ENCODE results near the gene MID1.

Gene MID1

GRCh38 chrX:10618961-10619360 lies 1.4 kb downstream of the MID1 start:
- Histone ChIP-seq H3K27ac (ENCODE audit: low read depth, low read length) (peak overlapping the region; percentile 81), H3K27me3 (ENCODE audit: insufficient read depth, low read length) (no peaks in the 10 kb centered on the region), H2AFZ (ENCODE audit: low read length, unreplicated experiment) (peak overlapping the region; percentile 88), H3K4me3 (ENCODE audit: low read depth, low read length) (peak overlapping the region; percentile 97), H3K36me3 (ENCODE audit: insufficient read depth, low read length) (no peaks in the 10 kb centered on the region), H3K79me2 (ENCODE audit: control insufficient read depth, insufficient read depth, low read length, unreplicated experiment) (peaks cover 62% of the 10 kb centered on the region), H3K4me1 (ENCODE audit: control insufficient read depth, insufficient read depth, low read length, unreplicated experiment) (peaks cover 55% of the 10 kb centered on the region)

GRCh38 chrX:10617999-10618351 lies 2.4 kb downstream of the MID1 start:
- Histone ChIP-seq H3K4me1 (ENCODE audit: control insufficient read depth, insufficient read depth, low read length, unreplicated experiment) (peaks cover 63% of the 10 kb centered on the region), H3K27ac (ENCODE audit: low read depth, low read length) (peak overlapping the region; percentile 81; the same call in 1 of the 2 replicates), H3K79me2 (ENCODE audit: control insufficient read depth, insufficient read depth, low read length, unreplicated experiment) (peaks cover 69% of the 10 kb centered on the region), H3K27me3 (ENCODE audit: insufficient read depth, low read length) (no peaks in the 10 kb centered on the region), H2AFZ (ENCODE audit: low read length, unreplicated experiment) (no peak overlapping the region), H3K4me3 (ENCODE audit: low read depth, low read length) (peak overlapping the region; percentile 97), H3K36me3 (ENCODE audit: insufficient read depth, low read length) (no peaks in the 10 kb centered on the region)

- Histone ChIP-seq H3K36me3 (ENCODE audit: insufficient read depth, low read length) (no peaks in the 10 kb centered on the region), H3K27ac (ENCODE audit: low read depth, low read length) (peak overlapping the region; percentile 81), H3K79me2 (ENCODE audit: control insufficient read depth, insufficient read depth, low read length, unreplicated experiment) (peaks cover 74% of the 10 kb centered on the region), H3K4me1 (ENCODE audit: control insufficient read depth, insufficient read depth, low read length, unreplicated experiment) (peaks cover 66% of the 10 kb centered on the region), H3K4me3 (ENCODE audit: low read depth, low read length) (peak overlapping the region; percentile 97), H2AFZ (ENCODE audit: low read length, unreplicated experiment) (peak overlapping the region; percentile 27), H3K27me3 (ENCODE audit: insufficient read depth, low read length) (no peaks in the 10 kb centered on the region)
These were observed 3.0 kb downstream of the MID1 start for GRCh38 chrX:10617186-10617998.

GRCh38 chrX:10615931-10616774 lies 4.2 kb downstream of the MID1 start:
- peaks cover 85% of the 10 kb centered on the region for H3K79me2 ChIP-seq (ENCODE audit: control insufficient read depth, insufficient read depth, low read length, unreplicated experiment)
- H3K36me3 ChIP-seq (ENCODE audit: insufficient read depth, low read length) = no peaks in the 10 kb centered on the region
- peak overlapping the region; percentile 97 for H3K4me3 ChIP-seq (ENCODE audit: low read depth, low read length)
- H3K27me3 ChIP-seq (ENCODE audit: insufficient read depth, low read length) = no peaks in the 10 kb centered on the region
- peaks cover 60% of the 10 kb centered on the region for H3K4me1 ChIP-seq (ENCODE audit: control insufficient read depth, insufficient read depth, low read length, unreplicated experiment)
- peak overlapping the region; percentile 80 for H2AFZ ChIP-seq (ENCODE audit: low read length, unreplicated experiment)
- H3K27ac ChIP-seq (ENCODE audit: low read depth, low read length) = peak overlapping the region; percentile 81

- peak overlapping the region; percentile 89 for H3K27ac ChIP-seq (ENCODE audit: low read depth, low read length)
- H2AFZ ChIP-seq (ENCODE audit: low read length, unreplicated experiment) = no peak overlapping the region
- H3K4me1 ChIP-seq (ENCODE audit: control insufficient read depth, insufficient read depth, low read length, unreplicated experiment) = peaks cover 77% of the 10 kb centered on the region
- H3K4me3 ChIP-seq (ENCODE audit: low read depth, low read length) = peak overlapping the region; percentile 68
- no peaks in the 10 kb centered on the region for H3K27me3 ChIP-seq (ENCODE audit: insufficient read depth, low read length)
- H3K79me2 ChIP-seq (ENCODE audit: control insufficient read depth, insufficient read depth, low read length, unreplicated experiment) = peaks cover 81% of the 10 kb centered on the region
- no peaks in the 10 kb centered on the region for H3K36me3 ChIP-seq (ENCODE audit: insufficient read depth, low read length)
These were observed 8.2 kb downstream of the MID1 start for GRCh38 chrX:10612215-10612614.

GRCh38 chrX:10611441-10612090 lies 8.8 kb downstream of the MID1 start:
- Histone ChIP-seq H3K27ac (ENCODE audit: low read depth, low read length) (peak overlapping the region; percentile 89), H3K36me3 (ENCODE audit: insufficient read depth, low read length) (no peaks in the 10 kb centered on the region), H3K79me2 (ENCODE audit: control insufficient read depth, insufficient read depth, low read length, unreplicated experiment) (peaks cover 81% of the 10 kb centered on the region), H3K27me3 (ENCODE audit: insufficient read depth, low read length) (no peaks in the 10 kb centered on the region), H2AFZ (ENCODE audit: low read length, unreplicated experiment) (no peak overlapping the region), H3K4me1 (ENCODE audit: control insufficient read depth, insufficient read depth, low read length, unreplicated experiment) (peaks cover 71% of the 10 kb centered on the region), H3K4me3 (ENCODE audit: low read depth, low read length) (peak overlapping the region; percentile 68)

GRCh38 chrX:10608099-10608498 lies 12.3 kb downstream of the MID1 start:
- peaks cover 52% of the 10 kb centered on the region for H3K4me1 ChIP-seq (ENCODE audit: control insufficient read depth, insufficient read depth, low read length, unreplicated experiment)

GRCh38 chrX:10607233-10607632 lies 13.2 kb downstream of the MID1 start:
- H3K27ac ChIP-seq (ENCODE audit: low read depth, low read length) = peak overlapping the region; percentile 71; the same call in 1 of the 2 replicates
- H3K4me1 ChIP-seq (ENCODE audit: control insufficient read depth, insufficient read depth, low read length, unreplicated experiment) = peaks cover 51% of the 10 kb centered on the region
- peaks cover 73% of the 10 kb centered on the region for H3K79me2 ChIP-seq (ENCODE audit: control insufficient read depth, insufficient read depth, low read length, unreplicated experiment)
- no peak overlapping the region for H2AFZ ChIP-seq (ENCODE audit: low read length, unreplicated experiment)
- no peaks in the 10 kb centered on the region for H3K27me3 ChIP-seq (ENCODE audit: insufficient read depth, low read length)
- no peaks in the 10 kb centered on the region for H3K36me3 ChIP-seq (ENCODE audit: insufficient read depth, low read length)
- no peak overlapping the region for H3K4me3 ChIP-seq (ENCODE audit: low read depth, low read length)

More at GRCh38 chrX:10608099-10608498, 12.3 kb downstream of the MID1 start:
- H3K27ac ChIP-seq (ENCODE audit: low read depth, low read length) = peak overlapping the region; percentile 71
- H3K4me3 ChIP-seq (ENCODE audit: low read depth, low read length) = no peak overlapping the region
- no peak overlapping the region for H2AFZ ChIP-seq (ENCODE audit: low read length, unreplicated experiment)
- no peaks in the 10 kb centered on the region for H3K36me3 ChIP-seq (ENCODE audit: insufficient read depth, low read length)
- peaks cover 75% of the 10 kb centered on the region for H3K79me2 ChIP-seq (ENCODE audit: control insufficient read depth, insufficient read depth, low read length, unreplicated experiment)
- no peaks in the 10 kb centered on the region for H3K27me3 ChIP-seq (ENCODE audit: insufficient read depth, low read length)

- H2AFZ ChIP-seq (ENCODE audit: low read length, unreplicated experiment) = no peak overlapping the region
- H3K79me2 ChIP-seq (ENCODE audit: control insufficient read depth, insufficient read depth, low read length, unreplicated experiment) = peaks cover 64% of the 10 kb centered on the region
- H3K4me1 ChIP-seq (ENCODE audit: control insufficient read depth, insufficient read depth, low read length, unreplicated experiment) = peaks cover 39% of the 10 kb centered on the region
- H3K27ac ChIP-seq (ENCODE audit: low read depth, low read length) = no peak overlapping the region
- no peaks in the 10 kb centered on the region for H3K36me3 ChIP-seq (ENCODE audit: insufficient read depth, low read length)
- no peaks in the 10 kb centered on the region for H3K27me3 ChIP-seq (ENCODE audit: insufficient read depth, low read length)
- no peak overlapping the region for H3K4me3 ChIP-seq (ENCODE audit: low read depth, low read length)
These were observed 16.8 kb downstream of the MID1 start for GRCh38 chrX:10603612-10604011.

GRCh38 chrX:10602646-10603045 lies 17.7 kb downstream of the MID1 start:
- no peak overlapping the region for H3K27ac ChIP-seq (ENCODE audit: low read depth, low read length)
- peaks cover 32% of the 10 kb centered on the region for H3K4me1 ChIP-seq (ENCODE audit: control insufficient read depth, insufficient read depth, low read length, unreplicated experiment)
- no peaks in the 10 kb centered on the region for H3K27me3 ChIP-seq (ENCODE audit: insufficient read depth, low read length)
- H3K4me3 ChIP-seq (ENCODE audit: low read depth, low read length) = no peak overlapping the region
- H3K36me3 ChIP-seq (ENCODE audit: insufficient read depth, low read length) = no peaks in the 10 kb centered on the region
- H2AFZ ChIP-seq (ENCODE audit: low read length, unreplicated experiment) = no peak overlapping the region
- peaks cover 66% of the 10 kb centered on the region for H3K79me2 ChIP-seq (ENCODE audit: control insufficient read depth, insufficient read depth, low read length, unreplicated experiment)
